ENCODE measurements around the gene ZMYND8.
"Not testable (repeated sequence)": the region's sequence is repeated elsewhere in the genome, so short reads cannot be mapped to it uniquely, and the experiment has no call there.

The ZMYND8 gene

GRCh38 chr20:47210470-47210869 is 146.0 kb downstream of the ZMYND8 start:
- TF ChIP-seq CTCF (IDR thresholded peaks at IDR 0.05; ENCODE audit: low read depth, low read length) = no peak
- no peak for DNase-seq (ENCODE audit: extremely low read depth, low read depth)

DNA sequence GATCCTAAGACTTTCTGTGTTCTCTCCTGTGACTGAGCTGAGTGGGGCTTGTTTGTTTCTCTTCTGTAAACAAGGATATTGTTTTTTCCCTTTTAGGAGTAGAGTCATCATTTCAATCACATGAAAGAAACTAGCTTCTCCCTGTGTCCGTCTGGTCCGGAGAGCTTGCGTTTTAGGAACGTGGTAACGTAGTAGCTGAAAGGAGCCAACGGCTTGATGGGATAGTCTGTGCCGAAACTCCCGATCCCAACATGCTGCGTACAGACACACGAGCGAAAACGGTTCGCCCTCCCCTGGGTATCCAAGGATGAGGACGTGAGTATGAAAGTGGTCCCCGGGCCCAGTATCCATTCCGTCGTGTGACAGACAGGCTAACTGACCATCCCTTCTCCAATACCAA is 146.5 kb downstream of the ZMYND8 start:
- TF ChIP-seq CTCF (IDR thresholded peaks at IDR 0.05; ENCODE audit: low read depth, low read length) = no peak
- no peak for DNase-seq (ENCODE audit: extremely low read depth, low read depth)

GRCh38 chr20:47208534-47209174 is 147.8 kb downstream of the ZMYND8 start:
- no peak for TF ChIP-seq CTCF (IDR thresholded peaks at IDR 0.05; ENCODE audit: low read depth, low read length)
- no peak for DNase-seq (ENCODE audit: extremely low read depth, low read depth)

DNA sequence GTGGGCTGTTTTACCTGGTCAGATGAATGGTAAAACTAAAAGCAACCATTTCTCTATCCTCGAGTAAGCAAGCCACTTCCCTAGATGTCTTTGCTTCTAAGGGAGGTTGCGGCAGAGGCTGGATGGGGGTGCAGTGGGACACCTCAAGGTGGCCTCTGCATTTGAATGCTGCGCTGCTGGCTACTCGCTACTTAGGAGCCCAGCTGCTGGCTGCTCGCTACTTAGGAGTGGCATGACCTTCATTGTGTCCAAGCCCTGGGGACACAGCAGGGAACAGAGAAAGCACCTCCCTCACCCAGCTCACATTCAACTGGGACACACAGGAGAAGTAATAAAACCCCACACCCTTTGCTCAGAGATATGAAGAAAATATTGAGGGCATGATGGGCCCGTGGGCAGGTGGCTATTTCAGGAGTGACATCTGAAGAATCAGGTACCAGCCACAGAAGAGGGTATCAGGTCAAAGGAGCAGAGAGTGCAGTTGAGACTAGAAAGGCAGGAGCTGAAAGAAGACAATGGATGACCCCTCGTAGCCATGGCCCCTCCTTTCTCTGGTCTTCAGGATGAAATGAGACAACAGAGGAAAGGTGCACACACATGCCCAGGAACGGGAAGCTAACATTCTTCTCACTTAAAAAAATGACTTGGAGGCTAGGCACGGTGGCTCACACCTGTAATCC is 149.4 kb downstream of the ZMYND8 start:
- TF ChIP-seq CTCF (IDR thresholded peaks at IDR 0.05; ENCODE audit: low read depth, low read length) = no peak
- DNase-seq (ENCODE audit: extremely low read depth, low read depth) = no peak

GRCh38 chr20:47206552-47206951 is 149.9 kb downstream of the ZMYND8 start:
- DNase-seq (ENCODE audit: extremely low read depth, low read depth) = not testable (repeated sequence)

DNA sequence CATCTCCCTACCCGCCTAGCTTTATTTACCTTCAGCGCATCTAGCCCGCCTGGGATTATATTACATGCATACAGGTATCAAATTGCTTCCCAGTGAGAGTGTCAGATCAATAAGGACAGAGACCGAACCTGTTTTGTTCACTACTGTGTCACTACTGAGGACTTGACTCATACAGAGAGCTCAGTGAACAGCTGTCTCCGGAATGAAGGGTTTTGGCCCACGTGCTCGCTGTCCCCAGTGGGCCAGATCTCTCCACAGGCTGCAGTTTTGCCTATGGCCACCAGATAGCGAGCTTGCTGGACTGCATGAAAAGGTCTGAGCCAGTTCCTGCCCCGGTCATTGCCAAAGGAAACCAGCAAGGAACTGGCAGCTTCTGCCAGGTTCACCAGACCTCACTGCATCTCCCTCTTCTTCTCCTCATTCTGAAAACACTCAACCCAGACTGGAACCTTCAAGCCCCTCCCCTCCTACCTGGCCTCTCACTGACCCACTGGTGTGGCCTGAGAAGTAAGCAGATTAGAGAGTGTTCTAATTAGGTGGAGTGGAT is 150.8 kb downstream of the ZMYND8 start:
- peak; percentile 85 for TF ChIP-seq CTCF (IDR thresholded peaks at IDR 0.05; ENCODE audit: low read depth, low read length)
- peak; percentile 65 for DNase-seq (ENCODE audit: extremely low read depth, low read depth)

DNA sequence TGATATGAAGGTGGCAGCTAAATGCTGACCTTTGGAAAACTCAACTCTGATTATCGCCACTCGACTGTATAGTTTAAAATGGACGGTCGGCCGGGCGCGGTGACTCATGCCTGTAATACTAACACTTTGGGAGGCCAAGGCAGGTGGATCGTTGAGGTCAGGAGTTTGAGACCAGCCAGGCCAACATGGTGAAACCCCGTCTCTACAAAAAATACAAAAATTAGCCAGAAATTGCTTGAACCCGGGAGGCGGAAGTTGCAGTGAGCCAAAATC is 151.7 kb downstream of the ZMYND8 start:
- not testable (repeated sequence) for DNase-seq (ENCODE audit: extremely low read depth, low read depth)

DNA sequence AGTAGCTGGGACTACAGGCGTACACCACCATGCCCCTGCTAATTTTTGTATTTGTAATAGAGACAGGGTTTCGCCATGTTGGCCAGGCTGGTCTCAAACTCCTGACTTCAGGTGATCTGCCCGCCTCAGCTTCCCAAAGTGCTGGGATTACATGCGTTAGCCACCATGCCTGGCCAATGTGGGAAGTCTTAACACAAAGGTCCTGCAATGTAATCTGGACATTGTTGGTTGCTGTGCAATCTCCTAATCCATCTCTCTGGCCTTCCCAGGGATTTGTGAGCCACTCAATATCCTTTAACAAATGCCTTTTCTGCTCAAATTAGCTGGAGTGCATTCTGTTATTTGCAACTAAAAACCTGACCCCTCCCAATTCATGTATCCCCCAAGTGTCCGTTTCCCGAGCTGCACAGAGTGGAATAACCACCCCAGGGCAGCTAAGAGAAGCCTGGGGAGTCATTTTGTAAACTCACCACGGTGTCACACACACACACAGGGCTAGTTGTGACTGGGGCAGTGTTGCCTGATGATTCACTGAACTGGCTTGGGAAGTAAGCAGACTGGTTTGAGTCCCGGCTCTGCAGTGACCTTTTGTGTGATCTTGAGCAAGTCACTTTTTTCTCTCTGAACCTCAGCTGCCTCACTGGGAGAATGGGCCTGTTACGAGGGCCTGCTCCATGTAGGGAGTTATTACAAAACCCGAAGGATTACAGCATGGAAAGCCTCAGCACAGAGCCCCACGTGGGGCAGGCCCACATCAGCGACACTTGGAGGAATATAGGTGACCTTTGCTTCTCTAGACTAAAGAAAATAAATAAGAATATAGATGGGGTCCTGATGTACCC is 152.3 kb downstream of the ZMYND8 start:
- DNase-seq (ENCODE audit: extremely low read depth, low read depth) = no peak
- TF ChIP-seq CTCF (IDR thresholded peaks at IDR 0.05; ENCODE audit: low read depth, low read length) = no peak
